ENCODE results near the gene BTAF1.
"Not testable (repeated sequence)": the region's sequence is repeated elsewhere in the genome, so short reads cannot be mapped to it uniquely, and the experiment has no call there.

The BTAF1 gene

DNA sequence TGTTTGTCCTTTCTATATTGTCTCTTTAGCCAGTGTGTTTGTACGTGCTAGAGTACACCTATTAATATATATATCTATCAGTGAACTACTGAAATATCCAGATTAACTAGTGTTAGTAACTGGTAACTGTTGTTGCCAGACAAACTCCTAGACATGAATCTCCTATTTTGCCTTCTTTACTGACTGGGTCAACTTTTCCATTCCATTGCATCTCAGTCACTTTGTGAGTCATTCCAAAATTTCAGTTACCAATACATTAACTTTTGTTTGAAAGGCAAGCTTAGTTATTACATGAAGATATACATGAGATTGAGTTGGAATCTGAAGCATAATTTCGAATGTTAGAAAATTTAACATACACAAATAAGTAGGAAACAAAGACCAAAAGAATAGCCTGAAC lies 51.4 kb downstream of the BTAF1 start:
- Histone ChIP-seq H3K27ac (no peak overlapping the region), H3K4me3 (no peak overlapping the region)

DNA sequence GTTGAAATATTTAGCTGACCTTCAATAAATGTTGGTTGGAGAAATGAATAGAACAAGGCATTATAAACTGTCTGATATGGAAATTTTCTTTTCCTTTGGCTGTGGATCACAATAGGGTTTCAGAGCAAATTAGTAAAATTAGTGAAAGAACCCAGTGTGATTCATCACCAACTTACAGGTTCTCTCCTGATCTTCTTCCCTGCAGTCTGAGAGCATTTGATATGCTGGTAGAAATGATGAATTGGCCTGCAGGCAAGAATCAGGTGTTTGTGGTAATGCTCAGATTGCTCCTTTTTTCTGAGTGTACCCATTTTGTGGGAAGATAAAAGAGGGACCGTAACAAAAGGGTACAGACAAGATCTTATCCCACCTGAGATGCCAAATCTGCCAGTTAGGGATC lies 51.9 kb downstream of the BTAF1 start:
- no peak overlapping the region for H3K27ac ChIP-seq

GRCh38 chr10:91976317-91977051 lies 52.9 kb downstream of the BTAF1 start:
- no peak overlapping the region for H3K4me3 ChIP-seq
- H3K27ac ChIP-seq: no peak overlapping the region

More for the DNA sequence above, 51.9 kb downstream of the BTAF1 start:
- H3K4me3 ChIP-seq: no peak overlapping the region

DNA sequence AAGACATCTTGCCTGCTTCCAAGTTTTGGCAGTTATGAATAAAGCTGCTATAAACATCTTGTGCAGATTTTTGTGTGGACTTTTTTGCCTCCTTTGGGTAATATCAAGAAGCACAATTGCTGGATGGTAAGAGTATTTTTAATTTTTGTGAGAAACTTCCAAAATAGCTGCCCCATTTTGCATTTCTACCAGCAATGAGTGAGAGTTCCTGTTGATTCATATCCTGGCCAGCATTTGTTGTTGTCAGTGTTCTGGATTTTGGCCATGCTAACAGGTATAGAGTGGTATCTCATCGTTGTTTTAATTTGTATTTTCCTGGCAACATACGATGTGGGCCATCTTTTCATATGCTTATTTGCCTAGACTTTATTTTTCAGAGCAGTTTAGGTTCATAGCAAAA lies 53.9 kb downstream of the BTAF1 start:
- Histone ChIP-seq H3K27ac (no peak overlapping the region), H3K4me3 (no peak overlapping the region)

DNA sequence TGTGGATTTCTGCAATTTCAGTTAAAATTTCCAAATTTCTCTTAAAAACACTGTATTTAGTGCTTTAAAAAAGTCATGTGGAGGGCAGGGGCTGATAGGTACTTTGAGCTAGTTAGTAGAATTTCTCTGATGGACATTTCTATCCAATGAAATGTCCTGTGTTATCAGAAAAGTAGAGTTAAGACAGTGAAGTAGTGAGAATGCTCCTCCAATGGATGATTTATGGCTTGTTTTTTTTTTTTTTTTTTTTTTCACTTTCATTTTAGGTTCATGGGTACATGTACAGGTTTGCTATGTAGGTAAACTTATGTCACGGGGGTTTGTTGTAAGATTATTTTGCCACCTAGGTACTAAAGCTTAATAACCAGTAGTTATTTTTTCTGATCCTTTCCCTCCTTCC lies 55.0 kb downstream of the BTAF1 start:
- H3K4me3 ChIP-seq: no peak overlapping the region
- H3K27ac ChIP-seq: no peak overlapping the region

DNA sequence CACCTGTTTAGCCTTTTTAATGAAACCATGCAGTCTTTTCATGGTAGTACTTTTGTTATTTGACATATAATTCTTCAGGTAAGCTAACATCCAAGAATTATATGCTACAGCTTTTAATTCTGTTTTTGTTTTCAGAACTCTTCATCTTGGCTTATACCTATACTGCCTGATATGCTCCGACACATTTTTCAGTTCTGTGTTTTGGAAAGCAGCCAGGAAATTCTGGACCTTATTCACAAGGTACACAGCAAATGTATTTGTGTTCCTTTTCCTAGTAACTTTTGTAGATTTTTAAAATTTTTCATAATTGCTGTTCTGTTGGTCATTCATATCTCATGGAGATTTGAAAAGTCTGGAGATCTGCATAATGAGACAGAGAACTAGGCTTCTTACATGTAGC lies 56.7 kb downstream of the BTAF1 start:
- H3K4me3 ChIP-seq: no peak overlapping the region
- H3K27ac ChIP-seq: no peak overlapping the region

- H3K4me3 ChIP-seq: no peak overlapping the region
- H3K27ac ChIP-seq: no peak overlapping the region
Measured at GRCh38 chr10:91983416-91983815, 59.8 kb downstream of the BTAF1 start.

GRCh38 chr10:91987397-91988037 lies 63.9 kb downstream of the BTAF1 start:
- Histone ChIP-seq H3K4me3 (no peak overlapping the region), H3K27ac (no peak overlapping the region)

- Histone ChIP-seq H3K27ac (no peak overlapping the region), H3K4me3 (no peak overlapping the region)
Measured at GRCh38 chr10:91992031-91992430, 68.5 kb downstream of the BTAF1 start.

GRCh38 chr10:91996266-91996665 lies 72.7 kb downstream of the BTAF1 start:
- no peak overlapping the region for H3K4me3 ChIP-seq
- no peak overlapping the region for H3K27ac ChIP-seq

- Histone ChIP-seq H3K4me3 (no peak overlapping the region), H3K27ac (no peak overlapping the region)
Measured at GRCh38 chr10:92001581-92001980, 78.0 kb downstream of the BTAF1 start.

DNA sequence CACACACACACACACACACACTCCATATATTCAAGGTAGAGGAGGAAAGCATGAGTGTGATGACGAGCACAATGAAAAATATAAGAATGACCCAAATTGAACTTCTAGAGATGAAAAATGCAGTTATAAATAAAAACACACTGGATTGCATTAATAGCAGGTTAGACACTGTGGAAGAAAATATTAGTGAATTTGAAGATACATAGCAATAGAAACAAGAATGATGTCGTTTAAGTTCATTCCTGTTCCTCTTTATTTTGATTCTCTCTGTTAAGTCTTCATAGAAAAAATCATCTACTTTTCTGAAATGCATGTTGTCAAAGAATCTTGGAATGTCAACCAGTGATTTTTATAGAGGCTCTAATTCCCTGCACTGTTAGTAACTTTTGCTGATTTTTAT lies 78.4 kb downstream of the BTAF1 start:
- Histone ChIP-seq H3K4me3 (no peak overlapping the region), H3K27ac (no peak overlapping the region)

DNA sequence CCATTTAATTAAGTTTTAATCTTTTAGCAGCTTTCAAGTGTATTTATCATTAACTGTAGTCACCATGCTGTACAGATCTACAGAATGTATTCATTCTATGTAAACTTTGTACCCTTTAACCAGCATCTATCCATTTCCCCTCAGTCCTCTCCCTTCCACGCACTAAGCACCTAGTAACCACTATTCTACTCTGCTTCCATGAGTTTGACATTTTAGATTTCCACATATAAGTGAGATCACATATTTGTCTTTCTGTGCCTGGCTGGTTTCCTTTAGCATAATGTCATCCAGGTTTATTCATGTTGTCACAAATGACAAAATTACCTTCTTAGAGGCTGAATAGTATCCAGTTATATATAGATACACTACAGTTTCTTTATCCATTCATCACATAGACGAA lies 79.7 kb downstream of the BTAF1 start:
- Histone ChIP-seq H3K27ac (no peak overlapping the region), H3K4me3 (no peak overlapping the region)

GRCh38 chr10:92005978-92006377 lies 82.4 kb downstream of the BTAF1 start:
- no peak overlapping the region for H3K27ac ChIP-seq
- no peak overlapping the region for H3K4me3 ChIP-seq

DNA sequence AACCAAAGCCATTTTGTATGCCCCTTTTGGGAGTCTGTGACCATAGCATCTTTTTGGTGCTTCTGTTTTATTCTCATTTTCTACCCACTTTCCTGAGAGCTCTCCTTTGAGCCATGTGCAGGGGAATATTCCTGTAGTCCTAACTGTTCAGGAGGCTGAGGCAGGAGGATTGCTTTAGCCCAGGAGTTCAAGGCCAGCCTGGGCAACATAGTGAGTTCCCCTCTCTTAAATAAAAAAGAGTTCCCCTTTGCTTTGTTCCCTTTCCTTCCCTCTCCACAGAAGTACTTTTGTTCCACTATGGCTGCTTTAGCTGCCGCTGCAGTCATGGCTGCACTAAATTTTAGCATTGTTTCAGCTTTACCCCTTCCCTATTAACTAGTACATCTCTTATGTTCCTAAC lies 85.9 kb downstream of the BTAF1 start:
- H3K27ac ChIP-seq: no peak overlapping the region
- H3K4me3 ChIP-seq: no peak overlapping the region

- no peak overlapping the region for H3K4me3 ChIP-seq
Measured at GRCh38 chr10:92010047-92010735, 86.6 kb downstream of the BTAF1 start.

DNA sequence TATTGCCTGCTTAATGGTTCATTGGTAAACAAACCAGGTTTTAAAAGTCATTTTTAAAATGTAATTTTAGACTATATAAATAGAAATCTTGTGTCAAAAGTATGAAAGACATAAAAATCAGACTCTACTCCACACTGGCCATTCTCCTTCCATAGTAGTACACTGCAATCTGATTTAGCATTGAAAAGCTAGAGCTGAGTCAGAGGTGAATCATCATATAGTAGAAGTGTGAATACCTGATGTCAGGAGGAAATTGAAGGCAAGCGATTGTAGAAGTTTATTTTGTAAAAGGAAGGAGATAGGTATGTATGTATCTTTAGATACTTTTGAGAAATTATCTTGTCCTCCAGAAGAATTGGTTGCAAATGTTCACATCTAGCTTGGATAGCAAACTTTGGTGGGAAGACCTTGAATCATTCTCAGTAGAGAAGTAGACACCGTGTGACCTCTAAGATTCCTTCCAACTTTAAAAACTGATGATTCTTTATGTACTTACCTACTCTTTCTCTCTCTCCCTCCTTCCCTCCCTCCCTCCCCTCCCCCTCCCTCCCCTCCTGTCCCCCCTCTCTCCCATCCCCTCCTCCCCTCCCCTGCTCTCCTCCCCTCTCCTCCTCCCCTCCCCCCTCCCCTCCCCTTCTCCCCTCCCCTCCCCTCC lies 88.1 kb downstream of the BTAF1 start:
- no peak overlapping the region for H3K4me3 ChIP-seq
- H3K27ac ChIP-seq: no peak overlapping the region

More at GRCh38 chr10:92010047-92010735, 86.6 kb downstream of the BTAF1 start:
- H3K27ac ChIP-seq: no peak overlapping the region

GRCh38 chr10:92014620-92015019 lies 91.0 kb downstream of the BTAF1 start:
- H3K4me3 ChIP-seq: no peak overlapping the region
- no peak overlapping the region for H3K27ac ChIP-seq

DNA sequence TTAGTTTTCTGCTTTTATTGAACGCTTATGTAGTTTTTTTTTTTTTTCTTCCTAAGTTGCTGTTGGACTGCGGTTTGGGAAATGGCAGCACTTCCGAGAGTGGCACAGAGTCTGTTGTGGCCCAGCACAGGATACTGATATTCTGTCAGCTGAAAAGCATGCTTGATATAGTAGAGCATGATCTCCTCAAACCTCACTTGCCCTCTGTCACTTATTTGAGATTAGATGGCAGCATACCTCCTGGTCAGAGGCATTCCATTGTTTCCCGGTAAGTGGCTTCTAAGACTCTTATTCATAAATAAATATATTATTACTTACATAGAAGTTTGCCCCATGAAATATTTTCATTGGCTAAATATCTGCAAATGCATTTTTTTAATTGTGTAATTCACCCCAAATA lies 101.1 kb downstream of the BTAF1 start:
- H3K4me3 ChIP-seq: no peak overlapping the region
- H3K27ac ChIP-seq: no peak overlapping the region

DNA sequence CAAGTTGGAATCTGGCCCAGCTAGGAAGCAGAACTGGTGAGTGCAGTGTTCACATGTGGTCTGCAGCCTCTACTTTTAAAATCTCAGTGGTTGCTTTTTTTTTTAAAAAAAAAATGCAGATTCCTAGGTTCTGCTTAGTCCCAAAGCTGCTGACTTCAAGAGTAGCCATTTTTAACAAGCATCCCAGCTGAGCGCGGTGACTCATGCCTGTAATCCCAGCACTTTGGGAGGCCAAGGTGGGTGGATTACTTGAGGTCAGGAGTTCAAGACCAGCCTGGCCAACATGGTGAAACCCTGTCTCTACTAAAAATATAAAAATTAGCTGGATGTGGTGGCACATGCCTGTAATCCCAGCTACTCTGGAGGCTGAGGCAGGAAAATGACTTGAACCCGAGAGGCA lies 101.8 kb downstream of the BTAF1 start:
- H3K4me3 ChIP-seq, H3K27ac ChIP-seq: not testable (repeated sequence)

DNA sequence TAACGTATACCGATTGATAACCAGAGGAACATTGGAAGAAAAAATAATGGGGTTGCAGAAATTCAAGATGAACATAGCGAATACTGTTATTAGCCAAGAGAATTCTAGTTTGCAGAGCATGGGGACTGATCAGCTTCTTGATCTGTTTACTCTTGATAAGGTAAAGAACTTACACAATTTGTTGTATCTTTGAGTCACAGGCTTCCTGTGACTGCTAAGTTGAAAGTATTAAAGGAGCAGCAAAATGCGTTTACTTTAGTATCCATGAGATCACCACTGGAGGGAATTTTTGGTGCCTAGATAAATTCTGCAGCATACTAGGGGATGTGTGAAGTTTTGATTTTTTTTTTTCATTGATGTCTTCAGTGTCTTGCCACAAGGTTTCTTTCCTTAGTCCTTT lies 103.6 kb downstream of the BTAF1 start:
- no peak overlapping the region for H3K4me3 ChIP-seq
- H3K27ac ChIP-seq: no peak overlapping the region

All from skin epidermis (tissue), 12 donors.